HT1080 (cell line): Measurements from ENCODE around the gene KIFAP3. TPM values are rescaled to one million over a fixed set of nuclear protein-coding genes. Genes with fewer than 3 reads are reported as not detected.

Experiments used
- DNase-seq: peaks from one replicate; pipeline ENCODE4 v3.0.0-alpha.2; 2015; ENCODE audit warnings: low read depth
- total RNA-seq: library from RNA; depleted of rRNA; stranded (reverse); fragments of >200 nt; shearing (Covaris generic); gene quantifications from 2 replicates; pipeline ENCODE4 v1.2.3, GENCODE V29; 2014

The KIFAP3 gene
- total RNA-seq, 1 experiment from 2014 or later: 8.9 TPM

DNA sequence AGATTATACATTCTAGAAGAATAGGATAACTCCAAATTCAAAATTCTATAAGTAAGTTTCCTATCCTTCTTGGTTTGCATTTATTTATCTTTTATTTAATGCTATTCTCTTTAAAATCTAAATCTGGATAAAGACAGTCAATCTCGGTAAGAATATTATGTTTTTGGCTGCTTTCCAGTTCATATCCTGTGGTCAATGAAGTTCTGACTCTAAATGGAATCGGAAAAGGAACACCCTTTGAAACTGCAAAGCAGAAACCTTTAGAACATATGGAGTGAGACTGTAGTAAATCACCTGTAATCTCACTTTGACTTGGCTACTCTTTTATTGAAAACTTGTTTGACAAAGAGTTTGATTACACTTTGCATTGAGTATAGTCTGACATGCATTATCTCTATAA, 85.2 kb downstream of the KIFAP3 start:
- DNase-seq: no peak

DNA sequence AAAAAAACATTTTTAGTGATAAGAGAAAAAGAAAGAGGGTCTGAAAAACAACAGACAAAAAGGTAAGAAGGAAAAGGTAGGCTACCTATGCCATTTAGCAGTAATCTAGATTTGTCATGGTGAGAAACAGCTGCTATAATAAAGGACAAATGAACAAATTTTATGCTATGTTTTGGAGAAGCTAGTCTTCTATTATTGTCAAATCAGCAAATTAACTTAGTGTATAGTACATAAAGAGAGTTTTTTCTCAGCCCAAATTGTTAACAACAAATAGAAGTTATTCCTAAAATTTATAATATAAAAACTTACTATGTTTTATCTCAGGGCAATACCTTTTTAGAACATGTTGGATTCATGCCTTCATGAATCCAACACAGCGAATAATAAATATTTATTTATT, 88.7 kb downstream of the KIFAP3 start:
- DNase-seq: no peak

DNA sequence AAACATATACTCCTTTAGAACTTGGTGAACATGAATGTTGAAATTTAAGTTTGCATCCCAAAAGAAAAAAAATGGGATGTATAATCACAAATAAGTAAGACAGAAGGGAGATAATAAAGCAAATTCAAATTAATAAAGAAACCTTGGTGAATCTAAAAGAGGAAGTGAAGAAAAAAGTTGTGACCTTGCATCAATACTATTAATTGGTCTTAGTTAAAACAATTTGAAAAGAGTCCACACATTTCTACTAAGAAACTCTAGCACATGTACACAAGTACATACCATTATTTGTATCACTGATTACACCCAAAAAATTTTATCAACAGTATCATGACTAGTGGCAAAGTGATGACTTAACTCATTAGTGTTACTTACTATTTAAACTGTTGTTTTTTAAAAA, 100.4 kb downstream of the KIFAP3 start:
- no peak for DNase-seq

DNA sequence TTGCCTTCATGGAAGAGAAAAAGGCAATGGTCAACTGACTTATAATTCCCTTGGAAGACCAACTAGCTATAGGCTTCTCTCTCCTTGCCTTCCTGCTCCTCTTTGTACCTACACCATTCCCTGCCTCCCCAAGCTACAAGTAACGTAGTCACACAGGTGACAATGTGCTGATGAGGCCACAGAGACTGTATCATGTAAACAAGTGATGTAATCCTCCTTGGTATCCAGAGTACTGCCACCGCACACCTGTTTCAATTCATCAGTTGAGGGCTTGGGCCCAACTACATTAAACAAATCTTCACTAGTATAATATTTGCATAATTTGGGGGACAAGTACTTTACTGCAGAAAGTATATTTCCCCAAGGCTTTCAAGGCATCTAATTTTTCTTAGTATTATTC, 104.4 kb downstream of the KIFAP3 start:
- DNase-seq: no peak

GRCh38 chr1:169968174-169968573, 106.3 kb downstream of the KIFAP3 start:
- no peak for DNase-seq

GRCh38 chr1:169964206-169964605, 110.3 kb downstream of the KIFAP3 start:
- no peak for DNase-seq

- DNase-seq: no peak
These were observed 114.8 kb downstream of the KIFAP3 start for GRCh38 chr1:169959686-169960085.

GRCh38 chr1:169958987-169959386, 115.5 kb downstream of the KIFAP3 start:
- DNase-seq: no peak

- no peak for DNase-seq
These were observed 116.6 kb downstream of the KIFAP3 start for GRCh38 chr1:169957884-169958283.

DNA sequence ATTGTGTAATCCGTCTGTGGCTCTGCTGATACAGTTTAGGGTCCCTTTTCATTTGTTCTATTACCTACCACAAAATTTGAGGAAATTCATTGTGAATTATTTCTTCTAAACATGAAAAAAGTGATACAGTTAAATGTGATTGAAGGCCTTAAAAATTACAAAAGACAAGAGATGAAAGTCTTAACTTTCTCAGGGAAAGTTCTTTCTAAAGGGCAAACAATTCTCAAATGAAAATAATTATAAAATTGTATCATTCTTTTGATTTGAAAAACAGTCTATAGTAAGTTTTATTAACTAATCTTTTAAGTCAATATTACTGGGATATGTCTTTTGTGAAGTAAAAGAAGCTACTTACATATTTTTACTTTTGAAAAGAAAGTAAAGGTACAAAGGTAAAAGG, 123.4 kb downstream of the KIFAP3 start:
- no peak for DNase-seq

DNA sequence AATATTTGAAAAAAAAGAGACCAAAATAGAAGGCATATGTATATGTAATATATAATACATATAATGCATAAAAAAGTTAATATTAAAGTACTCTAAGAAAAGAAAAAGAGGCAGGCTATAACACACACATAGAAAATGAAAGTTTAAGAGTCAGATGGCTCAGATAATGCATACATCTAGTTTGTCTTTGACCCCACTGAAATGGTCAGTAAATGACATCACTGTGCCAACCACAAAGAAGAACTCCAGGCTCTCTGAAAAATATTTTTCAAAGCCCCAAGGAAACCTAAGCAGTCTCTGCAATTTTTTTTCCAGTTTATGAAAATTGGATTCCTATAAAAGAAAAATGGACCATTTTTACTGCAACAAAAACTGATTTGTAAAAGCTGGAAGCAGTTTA, 125.4 kb downstream of the KIFAP3 start:
- no peak for DNase-seq

DNA sequence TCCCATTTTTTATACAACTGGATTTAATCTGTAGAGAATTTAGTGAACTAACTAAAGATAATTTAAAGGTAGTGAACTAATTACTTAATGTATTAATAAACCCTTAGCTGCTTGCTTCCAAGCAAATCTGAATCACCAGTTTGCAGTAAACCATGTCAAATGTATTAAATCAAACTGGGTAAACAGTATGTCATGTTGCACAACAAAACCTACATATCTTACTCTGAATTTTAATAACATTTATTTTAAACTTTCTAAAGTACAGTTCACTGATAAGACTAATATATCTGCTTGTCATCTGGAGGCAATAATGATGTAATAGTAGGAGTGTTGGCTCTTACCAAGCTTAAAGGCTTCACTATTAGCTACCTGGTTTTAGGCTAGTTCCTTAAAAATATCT, 128.3 kb downstream of the KIFAP3 start:
- no peak for DNase-seq

- no peak for DNase-seq
These were observed 129.3 kb downstream of the KIFAP3 start for GRCh38 chr1:169945181-169945580.

DNA sequence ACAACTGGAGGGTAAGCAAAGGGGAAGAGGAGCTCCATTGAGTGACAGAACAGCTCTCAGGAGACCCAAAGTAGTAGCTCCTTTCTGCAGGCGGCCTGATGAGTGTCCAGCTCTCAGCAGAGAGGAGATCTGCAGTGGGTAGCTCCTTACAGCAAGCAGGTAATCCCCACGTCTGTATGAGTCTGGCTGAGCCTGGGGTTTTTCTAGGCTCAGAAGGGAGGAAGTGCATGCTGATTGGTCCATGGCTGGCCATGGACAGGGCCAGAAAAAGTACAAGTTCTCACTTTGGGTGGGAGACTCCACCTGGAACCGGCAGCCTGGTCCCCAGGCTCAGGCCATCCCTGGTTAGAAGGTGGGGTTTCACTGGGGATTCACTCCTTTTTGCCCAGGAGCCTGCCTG, 129.9 kb downstream of the KIFAP3 start:
- no peak for DNase-seq

GRCh38 chr1:169943963-169944526, 130.4 kb downstream of the KIFAP3 start:
- no peak for DNase-seq

DNA sequence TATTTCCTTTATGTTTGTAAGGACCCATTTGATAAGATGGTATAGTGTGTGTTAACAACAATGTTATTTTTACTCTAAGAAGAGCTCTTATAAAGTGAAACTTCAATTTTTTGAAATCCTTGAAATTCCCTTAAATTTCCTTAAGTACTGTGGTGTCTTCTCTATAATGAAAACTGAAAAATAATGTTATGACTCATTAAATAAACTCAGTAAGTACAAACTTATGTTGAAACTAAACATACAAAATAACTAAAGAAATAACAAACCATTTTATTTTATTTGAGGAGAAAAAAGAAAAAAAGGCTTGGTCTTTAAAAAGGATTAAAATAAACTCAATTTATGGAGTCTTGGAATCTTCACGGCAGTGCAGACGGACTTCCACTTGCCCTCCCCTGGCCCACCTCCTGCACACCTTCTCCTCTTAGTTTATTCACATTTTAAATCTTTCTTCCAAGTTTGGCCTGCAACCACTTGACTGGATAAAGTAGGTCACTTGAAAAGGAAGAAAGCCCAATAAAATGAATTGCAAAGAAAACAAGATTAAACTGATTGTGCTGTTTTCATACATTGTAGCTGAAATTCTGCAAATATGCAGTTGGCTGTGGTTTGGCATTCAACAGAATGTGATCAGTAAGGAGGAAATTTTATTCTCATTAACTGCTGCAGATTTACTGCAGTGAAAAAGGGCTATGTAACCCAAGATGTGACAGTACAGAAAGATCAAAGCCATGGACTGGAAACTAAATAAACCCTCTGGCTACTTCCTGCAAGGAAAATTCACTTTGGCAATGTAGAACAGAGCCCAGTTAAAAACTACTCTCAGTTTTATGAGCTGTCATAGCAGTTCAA, 132.3 kb downstream of the KIFAP3 start:
- DNase-seq: no peak

DNA sequence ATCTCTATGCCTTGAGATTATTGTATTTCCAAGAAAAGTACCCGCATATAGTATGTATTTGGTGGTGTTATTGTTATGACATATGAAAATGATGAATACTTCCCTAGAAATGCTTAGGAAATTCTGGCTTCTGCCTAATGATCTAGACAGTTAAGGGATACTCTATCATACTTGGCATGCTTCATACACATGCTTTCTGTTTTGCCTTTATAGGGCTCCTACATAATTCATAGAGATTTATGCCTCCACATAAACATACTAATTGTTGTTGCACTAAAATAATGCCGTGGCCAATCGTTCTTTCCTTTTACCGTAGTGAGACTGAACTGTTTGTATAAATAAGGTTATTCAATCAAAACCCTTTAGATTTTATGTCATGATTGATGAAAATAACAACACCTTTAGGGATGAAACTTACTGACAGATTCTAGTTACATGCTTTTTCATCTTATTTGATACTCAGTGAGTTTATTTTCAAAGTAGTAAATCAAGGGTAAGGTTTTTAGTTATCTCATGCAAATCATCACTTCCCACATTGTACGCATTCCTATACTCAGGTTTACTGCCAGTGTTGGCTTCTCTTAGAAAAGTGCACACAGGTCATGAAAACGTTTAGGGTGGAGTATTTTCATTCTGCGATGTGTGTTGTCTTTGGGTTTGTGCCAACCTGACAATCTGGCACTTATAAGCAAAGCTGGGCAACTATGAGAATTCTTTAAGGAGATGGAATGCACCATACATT, 140.3 kb downstream of the KIFAP3 start:
- peak; percentile 13 for DNase-seq

DNA sequence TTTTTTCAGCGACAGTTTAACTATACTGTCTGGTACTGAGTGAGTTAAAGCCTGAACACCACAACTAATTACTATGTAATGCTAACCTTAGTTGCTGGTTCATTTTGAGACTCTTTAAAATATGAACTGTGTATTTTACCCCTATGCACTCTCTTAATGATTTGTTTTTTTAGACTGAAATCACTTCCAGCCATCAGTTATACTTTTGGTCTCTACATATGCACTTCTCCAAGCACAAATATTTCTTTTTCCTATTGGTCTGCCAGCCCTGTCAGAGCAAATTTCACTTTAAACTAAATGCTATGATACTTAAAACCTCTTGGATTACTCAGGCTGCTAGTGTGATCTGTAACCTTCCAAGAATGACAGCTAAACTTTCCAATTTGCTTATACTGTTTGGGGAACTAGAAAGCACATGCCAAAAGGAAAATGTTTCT, 142.7 kb downstream of the KIFAP3 start:
- no peak for DNase-seq

DNA sequence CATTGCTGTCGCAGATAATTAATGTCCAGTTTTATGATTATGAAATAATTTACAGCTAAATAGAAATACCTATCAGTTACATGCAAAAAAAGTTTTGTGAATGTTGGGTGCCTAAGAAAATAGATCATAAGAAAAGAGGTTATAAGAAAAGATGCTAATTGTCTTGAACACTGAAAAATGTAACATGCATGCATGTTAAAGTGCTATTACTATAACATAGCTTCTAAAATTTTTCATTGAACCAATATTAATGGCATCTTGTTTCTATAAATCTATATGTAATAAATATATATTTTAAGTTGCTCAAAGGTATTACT, 145.3 kb downstream of the KIFAP3 start:
- DNase-seq: no peak

- DNase-seq: peak; percentile 55
These were observed 145.9 kb downstream of the KIFAP3 start for GRCh38 chr1:169928438-169929209.
